Trophoblast cell (in vitro differentiated cells and primary cell): Measurements from ENCODE around the gene STEAP4.
"Not testable (repeated sequence)": the region's sequence is repeated elsewhere in the genome, so short reads cannot be mapped to it uniquely, and the experiment has no call there.

Experiments
- DNase-seq, 2 donors: peaks; one replicate each; pipeline ENCODE4 v3.0.0-alpha.2; 2016
- H2AFZ ChIP-seq: 2 replicates; pipeline ENCODE4 v1.6.1; 2013; ENCODE audit warnings: low read length, moderate library complexity, mild to moderate bottlenecking; ENCODE audit not compliant: insufficient read depth, poor library complexity
- H2AK5ac ChIP-seq: 2 replicates; pipeline ENCODE4 v1.6.1; 2013; ENCODE audit warnings: mild to moderate bottlenecking, low read length
- H2BK120ac ChIP-seq: 2 replicates; pipeline ENCODE4 v1.6.1; 2013; ENCODE audit warnings: low read length, mild to moderate bottlenecking, moderate library complexity; ENCODE audit not compliant: insufficient read depth, poor library complexity
- H2BK12ac ChIP-seq: 2 replicates; pipeline ENCODE4 v1.6.1; 2013; ENCODE audit warnings: mild to moderate bottlenecking, low read length, moderate library complexity
- H2BK5ac ChIP-seq: 2 replicates; pipeline ENCODE4 v1.6.1; 2013; ENCODE audit warnings: low read length, low read depth, moderate library complexity, mild to moderate bottlenecking; ENCODE audit not compliant: poor library complexity
- H3K14ac ChIP-seq: 2 replicates; pipeline ENCODE4 v1.6.1; 2013; ENCODE audit warnings: mild to moderate bottlenecking, low read length
- H3K18ac ChIP-seq: 2 replicates; pipeline ENCODE4 v1.6.1; 2013; ENCODE audit warnings: mild to moderate bottlenecking, low read length
- H3K23ac ChIP-seq: 2 replicates; pipeline ENCODE4 v1.6.1; 2013; ENCODE audit warnings: low read length
- H3K27ac ChIP-seq: 2 replicates; pipeline ENCODE4 v1.5.1; 2013; ENCODE audit warnings: low read depth, mild to moderate bottlenecking, inconsistent platforms, low read length, moderate library complexity
- H3K27me3 ChIP-seq: 2 replicates; pipeline ENCODE4 v1.6.1; 2013; ENCODE audit warnings: inconsistent platforms, mild to moderate bottlenecking, low read length, moderate library complexity; ENCODE audit not compliant: insufficient read depth
- H3K36me3 ChIP-seq, 2 experiments: 1 replicate in 1 of 2; 2 replicates in 1 of 2; pipeline ENCODE4 v1.6.1; 2013; ENCODE audit warnings: low read length in 2 of 2, mild to moderate bottlenecking in 2 of 2, moderate library complexity in 1 of 2; ENCODE audit not compliant: insufficient read depth in 2 of 2, control insufficient read depth in 1 of 2
- H3K4ac ChIP-seq: 2 replicates; pipeline ENCODE4 v1.6.1; 2013; ENCODE audit warnings: low read depth, mild to moderate bottlenecking, low read length, moderate library complexity
- H3K4me1 ChIP-seq, 2 experiments: 1 replicate in 1 of 2; 2 replicates in 1 of 2; pipeline ENCODE4 v1.6.1; 2013; ENCODE audit warnings: low read length in 2 of 2, mild to moderate bottlenecking in 2 of 2, moderate library complexity in 1 of 2; ENCODE audit not compliant: insufficient read depth in 2 of 2, control insufficient read depth in 1 of 2
- H3K4me2 ChIP-seq: 2 replicates; pipeline ENCODE4 v1.6.1; 2013; ENCODE audit warnings: inconsistent platforms, mild to moderate bottlenecking, low read length, moderate library complexity
- H3K4me3 ChIP-seq: 2 replicates; pipeline ENCODE4 v1.5.1; 2013; ENCODE audit warnings: mild to moderate bottlenecking, low read depth, low read length, inconsistent platforms
- H3K79me1 ChIP-seq: one replicate; pipeline ENCODE4 v1.6.1; 2013; ENCODE audit warnings: low read length
- H3K79me2 ChIP-seq: 2 replicates; pipeline ENCODE4 v1.6.1; 2013; ENCODE audit warnings: low read length, mild to moderate bottlenecking; ENCODE audit not compliant: control insufficient read depth, insufficient read depth, poor library complexity
- H3K9ac ChIP-seq: 2 replicates; pipeline ENCODE4 v1.6.1; 2013; ENCODE audit warnings: mild to moderate bottlenecking, low read length
- H3K9me3 ChIP-seq: 2 replicates; pipeline ENCODE4 v1.6.1; 2013; ENCODE audit warnings: low read depth, mild to moderate bottlenecking, control low read depth, inconsistent platforms, low read length; ENCODE audit not compliant: insufficient read depth
- H4K12ac ChIP-seq: 2 replicates; pipeline ENCODE4 v1.6.1; 2013; ENCODE audit warnings: low read depth, mild to moderate bottlenecking, low read length, moderate library complexity
- H4K8ac ChIP-seq: 2 replicates; pipeline ENCODE4 v1.6.1; 2013; ENCODE audit warnings: low read depth, mild to moderate bottlenecking, low read length, moderate library complexity
- H4K91ac ChIP-seq: one replicate; pipeline ENCODE4 v1.6.1; 2013; ENCODE audit warnings: low read depth, mild to moderate bottlenecking, low read length, moderate library complexity
- WGBS: extraction: QIAGEN DNeasy Blood & Tissue Kit; methylation state at CpG from one replicate; pipeline ENCODE4 v1.1.7; 2013; ENCODE audit warnings: missing lambda C conversion rate; ENCODE audit not compliant: insufficient read length, insufficient coverage; ENCODE audit errors: extremely low coverage; 5-methylcytosine and 5-hydroxymethylcytosine counted together

STEAP4 gene

GRCh38 chr7:88268858-88269257 is 37.8 kb downstream of the STEAP4 start:
- Histone ChIP-seq H3K27ac (no peak overlapping the region), H3K4me3 (no peak overlapping the region), H3K79me1 (no peaks in the 10 kb centered on the region), H2AFZ (no peak overlapping the region), H3K23ac (no peak overlapping the region), H3K36me3 (no peaks in the 10 kb centered on the region), H3K9me3 (no peaks in the 10 kb centered on the region), H4K12ac (no peak overlapping the region), H3K18ac (no peak overlapping the region), H3K27me3 (no peaks in the 10 kb centered on the region), H3K9ac (no peak overlapping the region), H4K8ac (no peak overlapping the region), H2BK5ac (no peak overlapping the region), H2AK5ac (no peak overlapping the region), H3K14ac (no peak overlapping the region), H3K4ac (no peak overlapping the region), H3K79me2 (no peaks in the 10 kb centered on the region), H3K4me2 (no peak overlapping the region), H2BK120ac (no peak overlapping the region), H4K91ac (no peak overlapping the region), H3K4me1 (no peaks in the 10 kb centered on the region), H2BK12ac (no peak overlapping the region)
- DNase-seq = no peak
- no CpG with 5 or more reads among the region's 2 CpGs for WGBS

DNA sequence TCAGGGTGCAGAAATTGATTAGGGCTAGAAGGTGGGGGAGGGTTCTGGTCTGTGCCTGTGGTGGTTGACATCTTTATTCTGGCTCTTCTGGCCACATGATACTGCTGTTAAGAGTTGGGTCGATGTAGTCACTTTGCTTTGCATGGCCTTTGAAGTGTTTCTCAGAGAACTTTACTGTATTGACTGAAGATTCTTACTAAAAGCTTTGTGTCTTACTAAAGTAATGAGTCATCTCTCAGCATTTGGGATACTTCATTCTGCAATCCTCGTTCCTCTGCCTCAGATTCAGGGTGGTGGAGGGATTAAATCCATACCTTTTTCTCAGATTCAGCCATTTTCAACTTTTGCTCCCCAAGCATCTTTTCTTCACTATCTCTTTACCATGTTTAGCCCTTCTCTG is 38.6 kb downstream of the STEAP4 start:
- Histone ChIP-seq H4K91ac (no peak overlapping the region), H2AK5ac (no peak overlapping the region), H3K4me1 (no peaks in the 10 kb centered on the region), H3K18ac (no peak overlapping the region), H3K14ac (no peak overlapping the region), H2BK120ac (no peak overlapping the region), H2BK12ac (no peak overlapping the region), H3K79me2 (no peaks in the 10 kb centered on the region), H3K9me3 (no peaks in the 10 kb centered on the region), H3K23ac (no peak overlapping the region), H2AFZ (no peak overlapping the region), H3K4me3 (no peak overlapping the region), H2BK5ac (no peak overlapping the region), H4K8ac (no peak overlapping the region), H3K9ac (no peak overlapping the region), H4K12ac (no peak overlapping the region), H3K79me1 (no peaks in the 10 kb centered on the region), H3K36me3 (no peaks in the 10 kb centered on the region), H3K27ac (no peak overlapping the region), H3K4ac (no peak overlapping the region), H3K4me2 (no peak overlapping the region), H3K27me3 (no peaks in the 10 kb centered on the region)
- DNase-seq = no peak
- WGBS = no CpG with 5 or more reads among the region's 2 CpGs

GRCh38 chr7:88267421-88267820 is 39.3 kb downstream of the STEAP4 start:
- H3K14ac ChIP-seq = no peak overlapping the region
- H3K36me3 ChIP-seq = no peaks in the 10 kb centered on the region
- no peak overlapping the region for H3K4ac ChIP-seq
- no peak overlapping the region for H4K8ac ChIP-seq
- H2BK5ac ChIP-seq = no peak overlapping the region
- H3K79me2 ChIP-seq = no peaks in the 10 kb centered on the region
- no peak for DNase-seq
- no peaks in the 10 kb centered on the region for H3K9me3 ChIP-seq
- no peak overlapping the region for H3K9ac ChIP-seq
- 100% methylated on average over 4 of the region's 4 CpGs for WGBS
- H2AFZ ChIP-seq = no peak overlapping the region
- H3K4me3 ChIP-seq = no peak overlapping the region
- no peak overlapping the region for H4K12ac ChIP-seq
- H3K23ac ChIP-seq = no peak overlapping the region
- H3K4me2 ChIP-seq = no peak overlapping the region
- no peak overlapping the region for H2BK120ac ChIP-seq
- no peaks in the 10 kb centered on the region for H3K27me3 ChIP-seq
- H4K91ac ChIP-seq = no peak overlapping the region
- no peak overlapping the region for H2AK5ac ChIP-seq
- H3K4me1 ChIP-seq = no peaks in the 10 kb centered on the region
- H3K18ac ChIP-seq = no peak overlapping the region
- no peak overlapping the region for H3K27ac ChIP-seq
- H3K79me1 ChIP-seq = no peaks in the 10 kb centered on the region
- H2BK12ac ChIP-seq = no peak overlapping the region

GRCh38 chr7:88264987-88265386 is 41.7 kb downstream of the STEAP4 start:
- not testable (repeated sequence) for H3K79me1 ChIP-seq, H3K4me3 ChIP-seq, H3K36me3 ChIP-seq, DNase-seq, H2AK5ac ChIP-seq, H2BK5ac ChIP-seq, H3K79me2 ChIP-seq, H3K18ac ChIP-seq, H3K9me3 ChIP-seq, H3K4ac ChIP-seq, H4K91ac ChIP-seq, H2AFZ ChIP-seq, H2BK12ac ChIP-seq, H3K4me2 ChIP-seq, H3K27ac ChIP-seq, H3K14ac ChIP-seq, H4K8ac ChIP-seq, H2BK120ac ChIP-seq, H4K12ac ChIP-seq, H3K4me1 ChIP-seq, H3K9ac ChIP-seq, H3K23ac ChIP-seq, H3K27me3 ChIP-seq
- no CpG with 5 or more reads among the region's 3 CpGs for WGBS
